GM12874 (cell line): ENCODE measurements around the gene ZC3H7B.

Experiments
- TF ChIP-seq, protein P1 (sequence below): IDR thresholded peaks from 2 replicates; pipeline ENCODE4 v1.5.1; 2011; ENCODE audit warnings: low read depth, mild to moderate bottlenecking, control low read depth, low read length, moderate library complexity; ENCODE audit not compliant: insufficient read depth

ZC3H7B gene

DNA sequence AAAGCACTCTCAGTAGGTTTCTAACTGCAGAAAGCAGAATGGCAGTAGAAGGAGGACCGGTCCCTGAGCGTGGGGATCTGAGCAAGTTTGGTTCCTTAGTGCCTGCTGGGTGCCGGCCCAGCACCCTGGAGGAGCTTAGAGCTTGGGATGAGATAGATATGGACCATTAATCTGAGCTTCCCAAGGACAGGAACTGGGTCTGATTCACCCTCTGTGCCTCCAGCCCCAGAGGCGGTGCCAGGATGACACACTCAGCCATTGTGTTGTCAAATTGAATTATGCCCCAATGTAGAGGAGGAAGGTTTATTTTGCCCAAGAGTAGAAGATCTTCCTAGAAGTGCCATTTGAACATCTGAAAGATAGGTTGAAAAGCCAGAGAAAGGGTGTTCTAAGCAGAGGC, 4.3 kb downstream of the ZC3H7B start:
- TF ChIP-seq, protein P1, sequence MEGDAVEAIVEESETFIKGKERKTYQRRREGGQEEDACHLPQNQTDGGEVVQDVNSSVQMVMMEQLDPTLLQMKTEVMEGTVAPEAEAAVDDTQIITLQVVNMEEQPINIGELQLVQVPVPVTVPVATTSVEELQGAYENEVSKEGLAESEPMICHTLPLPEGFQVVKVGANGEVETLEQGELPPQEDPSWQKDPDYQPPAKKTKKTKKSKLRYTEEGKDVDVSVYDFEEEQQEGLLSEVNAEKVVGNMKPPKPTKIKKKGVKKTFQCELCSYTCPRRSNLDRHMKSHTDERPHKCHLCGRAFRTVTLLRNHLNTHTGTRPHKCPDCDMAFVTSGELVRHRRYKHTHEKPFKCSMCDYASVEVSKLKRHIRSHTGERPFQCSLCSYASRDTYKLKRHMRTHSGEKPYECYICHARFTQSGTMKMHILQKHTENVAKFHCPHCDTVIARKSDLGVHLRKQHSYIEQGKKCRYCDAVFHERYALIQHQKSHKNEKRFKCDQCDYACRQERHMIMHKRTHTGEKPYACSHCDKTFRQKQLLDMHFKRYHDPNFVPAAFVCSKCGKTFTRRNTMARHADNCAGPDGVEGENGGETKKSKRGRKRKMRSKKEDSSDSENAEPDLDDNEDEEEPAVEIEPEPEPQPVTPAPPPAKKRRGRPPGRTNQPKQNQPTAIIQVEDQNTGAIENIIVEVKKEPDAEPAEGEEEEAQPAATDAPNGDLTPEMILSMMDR, result no peak

DNA sequence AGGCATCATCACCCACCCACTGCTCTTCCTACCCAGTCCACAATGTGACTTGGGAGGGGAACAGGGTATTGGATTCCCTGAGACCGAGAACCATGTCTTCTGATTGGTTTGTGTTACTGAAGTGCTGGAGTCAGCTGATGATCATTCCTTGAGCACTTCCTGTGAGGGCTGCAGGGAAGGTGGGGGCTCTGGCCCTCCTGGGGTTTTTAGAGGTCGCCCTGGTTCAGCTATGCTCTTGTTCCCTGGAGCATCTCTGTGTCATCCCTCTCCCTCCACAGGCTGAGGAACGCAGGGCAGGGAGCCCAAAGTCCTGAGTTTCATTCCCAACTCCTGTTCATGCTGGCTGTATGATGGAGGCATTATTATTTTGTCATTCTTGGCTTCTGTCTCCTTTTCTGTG, 6.7 kb downstream of the ZC3H7B start:
- TF ChIP-seq, protein P1, result no peak

DNA sequence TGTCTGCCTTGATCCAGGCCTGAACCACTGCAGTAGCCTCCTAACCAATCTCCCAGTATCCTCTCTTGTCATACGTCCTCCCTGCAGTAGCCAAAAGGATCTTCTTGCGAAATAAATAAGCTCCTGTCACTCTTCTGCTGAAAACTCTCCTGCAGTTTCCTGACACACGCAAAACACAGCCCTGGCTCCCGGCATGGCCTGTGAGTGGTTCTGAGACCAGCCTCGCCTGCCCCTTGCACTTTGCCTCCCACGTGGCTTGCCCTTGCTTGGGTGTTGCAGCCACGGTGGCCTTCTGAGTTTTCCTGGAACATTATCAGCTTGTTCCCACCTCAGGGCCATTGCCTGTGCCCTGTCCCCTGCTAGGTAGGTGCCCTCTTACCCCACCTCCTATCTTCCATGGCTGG, 7.2 kb downstream of the ZC3H7B start:
- TF ChIP-seq, protein P1, result no peak

DNA sequence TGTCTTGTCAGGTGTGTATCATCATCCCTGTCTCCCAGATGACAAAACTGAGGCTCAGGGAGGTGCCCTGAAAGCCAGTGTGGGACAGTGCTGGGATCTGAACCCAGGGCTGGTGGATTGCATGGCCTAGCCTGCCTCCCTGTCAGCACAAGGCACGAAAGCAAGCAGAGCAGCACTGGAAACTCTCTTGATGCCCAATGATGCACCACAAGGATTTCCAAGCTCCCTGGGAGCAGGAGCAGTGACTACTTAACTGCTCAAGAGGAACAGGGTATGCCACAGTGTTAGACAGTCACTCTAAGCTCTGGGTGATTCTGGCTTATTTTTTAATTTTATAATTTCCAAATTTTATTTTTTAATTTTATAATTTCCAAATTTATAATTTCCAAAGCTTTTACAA, 9.0 kb downstream of the ZC3H7B start:
- TF ChIP-seq, protein P1, result no peak

- TF ChIP-seq, protein P1, result no peak
Observed at GRCh38 chr22:41311487-41311886, 10.2 kb downstream of the ZC3H7B start.

DNA sequence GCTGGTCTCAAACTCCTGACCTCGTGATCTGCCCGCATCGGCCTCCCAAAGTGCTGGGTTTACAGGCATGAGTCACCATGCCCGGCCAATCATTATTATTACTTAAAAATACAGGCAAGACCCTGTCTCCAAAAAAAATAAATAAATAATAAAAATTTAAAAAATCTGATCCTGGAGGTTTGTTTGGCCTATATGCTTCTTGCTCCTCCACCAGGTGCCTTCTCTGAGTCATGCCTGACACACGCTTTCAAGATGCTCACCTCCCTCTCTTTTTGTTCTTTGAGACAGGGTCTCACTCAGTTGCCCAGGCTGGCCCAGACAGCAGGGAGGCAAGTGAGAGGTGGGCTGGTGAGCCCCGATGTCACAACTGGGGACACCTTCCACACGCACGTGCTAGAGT, 13.5 kb downstream of the ZC3H7B start:
- TF ChIP-seq, protein P1, result no peak

- TF ChIP-seq, protein P1, result no peak
Observed at GRCh38 chr22:41315586-41315985, 14.3 kb downstream of the ZC3H7B start.
